Measurements from ENCODE around the gene PNPLA2. TPM values are rescaled to one million over a fixed set of nuclear protein-coding genes. Genes with fewer than 3 reads are reported as not detected.

Gene PNPLA2
- total RNA-seq, 2 experiments from 2014 or later, result 29.7 to 32.0 TPM

GRCh38 chr11:779955-780532 is 38.7 kb upstream of the PNPLA2 start:
- no peak for TF ChIP-seq CTCF (IDR thresholded peaks at IDR 0.05)
- DNase-seq (no peak), ATAC-seq (no peak)
- Mint-ChIP-seq H3K27me3 (no peaks in the 10 kb centered on the region), H3K9me3 (no peaks in the 10 kb centered on the region), H3K36me3 (ENCODE audit: low read depth) (peaks cover 12% of the 10 kb centered on the region), H3K27ac (no peak overlapping the region), H3K4me3 (no peak overlapping the region), H3K4me1 (ENCODE audit: low read depth) (peaks cover 26% of the 10 kb centered on the region)
- CTCF ChIA-PET, result no interaction called here
- intact Hi-C loops (cut with micrococcal nuclease), result no loop called here
- POLR2A ChIA-PET, result interaction anchor here (1.2 to 2.0 kb wide), 2 partner anchors 10 to 16 kb away, joined by 3 to 10 read pairs; partner anchors contain the start of gene CEND1

- Mint-ChIP-seq H3K27me3 (no peaks in the 10 kb centered on the region), H3K36me3 (ENCODE audit: low read depth) (peaks cover 7% of the 10 kb centered on the region), H3K27ac (no peak overlapping the region), H3K4me3 (no peak overlapping the region), H3K9me3 (no peaks in the 10 kb centered on the region), H3K4me1 (ENCODE audit: low read depth) (peaks cover 15% of the 10 kb centered on the region)
- TF ChIP-seq CTCF (IDR thresholded peaks at IDR 0.05), result no peak
- ATAC-seq (no peak), DNase-seq (no peak)
- POLR2A ChIA-PET, result interaction anchor here (0.8 to 0.9 kb wide), 2 partner anchors 14 to 18 kb away, joined by 3 read pairs; no protein-coding TSS in a partner anchor
- intact Hi-C loops (cut with micrococcal nuclease), result no loop called here
- CTCF ChIA-PET, result interaction anchor here (1.5 kb wide), 1 partner anchor 87 kb away, joined by 4 read pairs; the partner anchor contains the start of genes DEAF1 and TMEM80
Measured at GRCh38 chr11:782264-783174, 36.2 kb upstream of the PNPLA2 start.

- Mint-ChIP-seq H3K4me3 (no peak overlapping the region), H3K4me1 (ENCODE audit: low read depth) (peaks cover 21% of the 10 kb centered on the region), H3K27me3 (no peaks in the 10 kb centered on the region), H3K36me3 (ENCODE audit: low read depth) (peaks cover 7% of the 10 kb centered on the region), H3K27ac (no peak overlapping the region), H3K9me3 (no peaks in the 10 kb centered on the region)
- CTCF ChIA-PET, result interaction anchor here (0.6 to 1.5 kb wide), 4 partner anchors 12 to 88 kb away, joined by 3 to 4 read pairs (median 4); partner anchors contain the start of genes DEAF1 and TMEM80
- POLR2A ChIA-PET, result interaction anchor here (0.8 to 1.1 kb wide), 3 partner anchors 8 to 19 kb away, joined by 3 read pairs; no protein-coding TSS in a partner anchor
- peak; percentile 56 for TF ChIP-seq CTCF (IDR thresholded peaks at IDR 0.05)
- peak; percentile 58 for ATAC-seq
- DNase-seq, result peak; percentile 49
- intact Hi-C loops (cut with micrococcal nuclease), result no loop called here
Measured at GRCh38 chr11:783581-784015, 35.1 kb upstream of the PNPLA2 start.

- no peaks in the 10 kb centered on the region for H3K9me3 Mint-ChIP-seq
- no peaks in the 10 kb centered on the region for H3K27me3 Mint-ChIP-seq
- H3K36me3 Mint-ChIP-seq (ENCODE audit: low read depth), result peaks cover 6% of the 10 kb centered on the region
- no peak overlapping the region for H3K27ac Mint-ChIP-seq
- intact Hi-C loops (cut with micrococcal nuclease), result no loop called here
- POLR2A ChIA-PET, result interaction anchor here (1.1 to 3.2 kb wide), 4 partner anchors 9 to 14 kb away, joined by 3 to 21 read pairs (median 6); partner anchors contain the start of gene GATD1
- ATAC-seq (no peak), DNase-seq (no peak)
- TF ChIP-seq CTCF (IDR thresholded peaks at IDR 0.05), result no peak
- peaks cover 15% of the 10 kb centered on the region for H3K4me1 Mint-ChIP-seq (ENCODE audit: low read depth)
- CTCF ChIA-PET, result interaction anchor here (0.6 to 1.2 kb wide), 3 partner anchors 10 to 557 kb away, joined by 3 read pairs; no protein-coding TSS in a partner anchor
- no peak overlapping the region for H3K4me3 Mint-ChIP-seq
Measured at GRCh38 chr11:786235-787083, 32.3 kb upstream of the PNPLA2 start.

All from activated CD8-positive, alpha-beta T cell treated with anti-CD3 and anti-CD28 coated beads for 36 hours (primary cell).